ENCODE measurements around the gene CDH11.

CDH11 gene

GRCh38 chr16:64989050-64989449, 132.8 kb downstream of the CDH11 start:
- in situ Hi-C loops (cut with MboI; ENCODE audit: low sequenced_read_pairs, unreplicated experiment), result no loop called here
- TF ChIP-seq CTCF (IDR thresholded peaks at IDR 0.05; ENCODE audit: borderline replicate concordance, control extremely low read depth, extremely low read depth, insufficient read depth, missing control alignments), result no peak
- DNase-seq (ENCODE audit: low spot score), result no peak

DNA sequence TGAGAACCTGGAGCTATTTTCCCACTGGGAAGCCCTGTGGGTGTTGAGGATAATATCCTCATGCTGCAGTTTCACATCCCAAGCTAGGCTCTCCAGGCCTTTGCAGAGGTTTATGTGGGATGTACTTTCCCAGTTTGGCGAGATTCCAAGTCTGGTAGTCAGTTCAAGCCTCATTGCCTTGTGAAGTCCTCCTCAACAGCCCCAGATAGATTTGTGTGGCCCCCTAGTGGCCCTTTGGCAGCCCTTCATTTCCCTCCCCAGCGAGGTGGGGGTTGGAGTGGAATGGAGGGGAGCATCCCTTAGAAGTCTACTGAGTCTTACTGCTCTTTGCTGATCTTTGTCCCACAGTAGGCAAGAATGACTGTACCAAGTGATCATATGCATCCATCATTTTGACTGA, 137.9 kb downstream of the CDH11 start:
- no peak for DNase-seq (ENCODE audit: low spot score)
- in situ Hi-C loops (cut with MboI; ENCODE audit: low sequenced_read_pairs, unreplicated experiment), result no loop called here
- peak; percentile 7 for TF ChIP-seq CTCF (IDR thresholded peaks at IDR 0.05; ENCODE audit: borderline replicate concordance, control extremely low read depth, extremely low read depth, insufficient read depth, missing control alignments)

GRCh38 chr16:64983231-64983630, 138.6 kb downstream of the CDH11 start:
- no peak for TF ChIP-seq CTCF (IDR thresholded peaks at IDR 0.05; ENCODE audit: borderline replicate concordance, control extremely low read depth, extremely low read depth, insufficient read depth, missing control alignments)
- DNase-seq (ENCODE audit: low spot score), result no peak
- in situ Hi-C loops (cut with MboI; ENCODE audit: low sequenced_read_pairs, unreplicated experiment), result no loop called here

DNA sequence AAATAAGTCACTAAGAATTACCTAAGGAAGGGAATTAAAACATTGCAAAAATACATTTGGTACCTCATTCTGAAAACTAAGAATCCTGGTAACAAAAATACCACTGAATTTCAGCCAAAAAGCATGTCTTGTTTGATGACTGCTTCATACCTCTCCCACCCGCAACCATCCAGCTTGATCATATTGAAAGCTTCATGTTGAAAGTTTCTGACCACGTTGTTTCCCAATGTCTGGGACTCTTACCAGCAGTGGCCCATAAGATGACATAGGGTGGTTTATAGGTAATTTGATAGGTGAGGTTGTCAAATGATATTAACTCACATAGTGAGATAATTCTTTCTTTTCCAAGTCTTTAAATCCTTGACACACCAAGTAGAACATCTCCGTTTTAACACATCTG, 139.3 kb downstream of the CDH11 start:
- in situ Hi-C loops (cut with MboI; ENCODE audit: low sequenced_read_pairs, unreplicated experiment), result no loop called here
- TF ChIP-seq CTCF (IDR thresholded peaks at IDR 0.05; ENCODE audit: borderline replicate concordance, control extremely low read depth, extremely low read depth, insufficient read depth, missing control alignments), result no peak

GRCh38 chr16:64981568-64982281, 140.1 kb downstream of the CDH11 start:
- in situ Hi-C loops (cut with MboI; ENCODE audit: low sequenced_read_pairs, unreplicated experiment), result no loop called here
- TF ChIP-seq CTCF (IDR thresholded peaks at IDR 0.05; ENCODE audit: borderline replicate concordance, control extremely low read depth, extremely low read depth, insufficient read depth, missing control alignments), result no peak
- DNase-seq (ENCODE audit: low spot score), result no peak

More for the DNA sequence above, 139.3 kb downstream of the CDH11 start:
- no peak for DNase-seq (ENCODE audit: low spot score)

DNA sequence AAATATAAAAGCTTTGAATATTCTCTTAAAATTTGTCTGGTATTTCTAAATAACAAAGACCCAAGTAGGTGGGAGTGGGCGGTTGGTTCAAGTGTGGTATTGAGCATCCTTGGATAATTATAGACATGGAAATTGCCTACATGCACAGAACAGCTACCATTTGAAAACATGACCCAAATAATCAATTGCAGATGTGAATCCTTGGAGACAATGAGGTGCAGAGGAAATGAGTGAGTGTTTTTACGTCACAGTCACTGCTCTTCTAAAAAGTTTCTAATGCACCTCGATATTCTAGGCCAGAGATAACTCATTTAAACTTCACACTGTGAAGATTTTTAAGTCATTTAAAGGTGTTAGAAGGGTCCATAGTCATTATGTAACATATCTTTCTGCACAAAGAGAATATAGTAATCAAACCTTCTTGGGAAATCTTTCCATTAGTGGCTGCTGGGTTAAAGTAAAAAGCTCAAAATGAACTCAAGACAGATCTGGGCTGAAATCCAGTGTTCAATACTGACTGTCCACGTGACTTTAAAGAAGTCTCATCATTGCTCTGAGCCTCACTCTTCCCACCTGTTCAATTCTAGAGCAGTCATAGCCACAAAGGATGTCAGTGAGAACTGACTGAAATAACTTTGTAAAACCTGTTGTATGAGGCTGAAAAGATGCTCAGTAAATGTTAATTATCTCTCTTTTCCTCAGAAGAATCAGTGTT, 144.5 kb downstream of the CDH11 start:
- no peak for TF ChIP-seq CTCF (IDR thresholded peaks at IDR 0.05; ENCODE audit: borderline replicate concordance, control extremely low read depth, extremely low read depth, insufficient read depth, missing control alignments)
- DNase-seq (ENCODE audit: low spot score), result no peak
- in situ Hi-C loops (cut with MboI; ENCODE audit: low sequenced_read_pairs, unreplicated experiment), result no loop called here
